DOHH2 (cell line): ENCODE data around the gene SLX4IP.

ENCODE experiments used
- H3F3A ChIP-seq: fragments of 200-600 bp; sonication (generic), shearing (Covaris generic); 2 replicates; pipeline ENCODE4 v1.6.0; 2016; ENCODE audit warnings: antibody characterized with exemption, mild to moderate bottlenecking; ENCODE audit not compliant: control insufficient read depth, insufficient read depth
- H3K27ac ChIP-seq: fragments of 200-600 bp; sonication (generic); 2 replicates; pipeline ENCODE4 v1.5.1; 2014; ENCODE audit warnings: low read depth, mild to moderate bottlenecking, low read length, moderate library complexity
- H3K27me3 ChIP-seq: fragments of 200-600 bp; sonication (generic); 2 replicates; pipeline ENCODE4 v1.6.1; 2014; ENCODE audit warnings: mild to moderate bottlenecking, low read length, mixed read lengths; ENCODE audit not compliant: control insufficient read depth
- H3K36me3 ChIP-seq: fragments of 200-600 bp; sonication (generic); 2 replicates; pipeline ENCODE4 v1.6.1; 2014; ENCODE audit warnings: mild to moderate bottlenecking, low read length, moderate library complexity, mixed read lengths; ENCODE audit not compliant: control insufficient read depth
- H3K4me1 ChIP-seq: fragments of 200-600 bp; sonication (generic); 2 replicates; pipeline ENCODE4 v1.6.1; 2014; ENCODE audit warnings: mild to moderate bottlenecking, low read length, mixed read lengths; ENCODE audit not compliant: control insufficient read depth
- H3K4me2 ChIP-seq: fragments of 200-600 bp; sonication (generic); 2 replicates; pipeline ENCODE4 v1.6.0; 2014; ENCODE audit warnings: mild to moderate bottlenecking, low read length, moderate library complexity
- H3K4me3 ChIP-seq: fragments of 200-600 bp; sonication (generic); 2 replicates; pipeline ENCODE4 v1.5.1; 2014; ENCODE audit warnings: mild to moderate bottlenecking, low read length, mixed read lengths
- H3K79me2 ChIP-seq: fragments of 200-600 bp; sonication (generic); 2 replicates; pipeline ENCODE4 v1.6.1; 2014; ENCODE audit warnings: mild to moderate bottlenecking, low read length, mixed read lengths; ENCODE audit not compliant: control insufficient read depth
- H3K9me2 ChIP-seq: fragments of 200-600 bp; sonication (generic); replicated peaks from 2 replicates; pipeline ENCODE4 v1.6.1; 2014; ENCODE audit warnings: mild to moderate bottlenecking, low read length, mixed read lengths; ENCODE audit not compliant: control insufficient read depth
- H3K9me3 ChIP-seq: fragments of 200-600 bp; sonication (generic); 2 replicates; pipeline ENCODE4 v1.6.1; 2014; ENCODE audit warnings: antibody characterized with exemption, low read length, mixed read lengths; ENCODE audit not compliant: control insufficient read depth, insufficient read depth
- H4K20me1 ChIP-seq: fragments of 200-600 bp; sonication (generic); 2 replicates; pipeline ENCODE4 v1.6.0; 2014; ENCODE audit warnings: low read depth, mild to moderate bottlenecking, antibody characterized with exemption, low read length, moderate library complexity; ENCODE audit not compliant: control insufficient read depth, insufficient read depth
- CTCF ChIP-seq: fragments of 200-600 bp; sonication (generic); IDR thresholded peaks from one replicate; pipeline ENCODE4 v1.5.1; 2014; ENCODE audit warnings: antibody characterized with exemption, mild to moderate bottlenecking, low read depth, low read length; ENCODE audit not compliant: poor library complexity, severe bottlenecking
- EZH2phosphoT487 ChIP-seq: fragments of 200-600 bp; sonication (generic); IDR thresholded peaks from 2 replicates; pipeline ENCODE4 v1.6.1; 2017; ENCODE audit warnings: borderline replicate concordance, mild to moderate bottlenecking, antibody characterized with exemption, low read length, moderate library complexity, mixed read lengths

The SLX4IP gene

GRCh38 chr20:10542442-10542841, 107.3 kb downstream of the SLX4IP start:
- Histone ChIP-seq H3K79me2 (0 out of 2 replicates have a peak, but pooled peaks cover 2% of the 10 kb centered on the region), H3K36me3 (no peaks in the 10 kb centered on the region), H3K4me2 (no peak overlapping the region), H3K9me3 (no peaks in the 10 kb centered on the region), H3K9me2 (no peaks in the 10 kb centered on the region), H3F3A (no peaks in the 10 kb centered on the region), H3K4me1 (no peaks in the 10 kb centered on the region), H3K27ac (no peak overlapping the region), H3K27me3 (no peaks in the 10 kb centered on the region), H4K20me1 (0 out of 2 replicates have a peak, but pooled peaks cover 4% of the 10 kb centered on the region), H3K4me3 (no peak overlapping the region)
- no peak for TF ChIP-seq EZH2phosphoT487
- no peak for TF ChIP-seq CTCF

GRCh38 chr20:10543480-10543879, 108.4 kb downstream of the SLX4IP start:
- Histone ChIP-seq H4K20me1 (0 out of 2 replicates have a peak, but pooled peaks cover 4% of the 10 kb centered on the region), H3K4me2 (no peak overlapping the region), H3K4me3 (no peak overlapping the region), H3K36me3 (no peaks in the 10 kb centered on the region), H3K27me3 (no peaks in the 10 kb centered on the region), H3K4me1 (no peaks in the 10 kb centered on the region), H3K79me2 (0 out of 2 replicates have a peak, but pooled peaks cover 2% of the 10 kb centered on the region), H3K9me3 (no peaks in the 10 kb centered on the region), H3F3A (no peaks in the 10 kb centered on the region), H3K27ac (no peak overlapping the region), H3K9me2 (no peaks in the 10 kb centered on the region)
- no peak for TF ChIP-seq EZH2phosphoT487
- TF ChIP-seq CTCF = no peak

- Histone ChIP-seq H3K27me3 (no peaks in the 10 kb centered on the region), H3K36me3 (no peaks in the 10 kb centered on the region), H3K9me2 (no peaks in the 10 kb centered on the region), H3K4me1 (no peaks in the 10 kb centered on the region), H3K79me2 (0 out of 2 replicates have a peak, but pooled peaks cover 2% of the 10 kb centered on the region), H4K20me1 (0 out of 2 replicates have a peak, but pooled peaks cover 3% of the 10 kb centered on the region), H3K4me3 (no peak overlapping the region), H3K27ac (no peak overlapping the region), H3K9me3 (no peaks in the 10 kb centered on the region), H3K4me2 (no peak overlapping the region), H3F3A (no peaks in the 10 kb centered on the region)
- TF ChIP-seq EZH2phosphoT487 = no peak
- TF ChIP-seq CTCF = no peak
These were observed 112.4 kb downstream of the SLX4IP start for GRCh38 chr20:10547276-10548114.
